HG03045 (cell line): ENCODE data around the gene CPEB1.

Experiments
- ATAC-seq: cut with Tn5 transposase; IDR thresholded peaks from one replicate; pipeline ENCODE4 v1.9.1; 2021; ENCODE audit warnings: mild to moderate bottlenecking, moderate library complexity; ENCODE audit not compliant: unreplicated experiment

CPEB1 gene

GRCh38 chr15:82595766-82596165 is 51.4 kb downstream of the CPEB1 start:
- no peak for ATAC-seq

GRCh38 chr15:82595203-82595602 is 52.0 kb downstream of the CPEB1 start:
- ATAC-seq: no peak

DNA sequence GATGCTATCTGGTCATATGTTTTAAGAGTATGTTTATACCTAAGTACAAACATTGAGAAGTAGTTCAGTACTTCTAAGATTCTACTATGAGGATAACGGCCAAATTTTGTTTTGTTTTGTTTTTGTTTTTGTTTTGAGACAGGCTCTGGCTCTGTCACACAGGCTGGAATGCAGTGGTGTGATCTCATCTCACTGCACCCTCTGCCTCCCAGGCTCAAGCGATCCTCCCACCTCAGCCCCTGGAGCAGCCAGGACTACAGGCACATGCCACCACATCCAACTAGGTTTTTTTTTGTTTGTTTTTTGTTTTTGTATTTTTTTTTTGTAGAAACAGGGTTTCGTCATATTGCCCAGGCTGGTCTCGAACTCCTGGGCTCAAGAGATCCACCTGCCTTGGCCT is 59.4 kb downstream of the CPEB1 start:
- ATAC-seq: no peak

DNA sequence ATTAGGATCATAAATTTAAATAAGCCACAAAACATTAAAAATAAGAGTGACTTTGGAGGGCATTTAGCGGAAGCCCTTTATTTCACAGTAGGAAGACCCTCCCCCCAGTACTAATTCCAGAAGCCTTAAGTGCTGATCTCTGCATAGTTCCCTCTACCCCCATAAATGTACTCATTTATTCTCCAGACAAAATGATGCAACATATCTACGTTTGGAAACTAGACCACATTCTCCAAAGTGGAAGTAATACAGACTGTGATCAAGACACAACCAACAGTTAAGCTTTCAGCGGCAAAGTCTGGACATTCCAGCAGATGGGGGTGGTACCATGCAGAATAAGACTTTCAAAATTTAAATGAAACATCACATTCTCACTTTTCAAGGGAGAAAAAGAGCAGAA is 62.1 kb downstream of the CPEB1 start:
- no peak for ATAC-seq

- ATAC-seq: no peak
Observed at GRCh38 chr15:82580713-82581112, 66.5 kb downstream of the CPEB1 start.

DNA sequence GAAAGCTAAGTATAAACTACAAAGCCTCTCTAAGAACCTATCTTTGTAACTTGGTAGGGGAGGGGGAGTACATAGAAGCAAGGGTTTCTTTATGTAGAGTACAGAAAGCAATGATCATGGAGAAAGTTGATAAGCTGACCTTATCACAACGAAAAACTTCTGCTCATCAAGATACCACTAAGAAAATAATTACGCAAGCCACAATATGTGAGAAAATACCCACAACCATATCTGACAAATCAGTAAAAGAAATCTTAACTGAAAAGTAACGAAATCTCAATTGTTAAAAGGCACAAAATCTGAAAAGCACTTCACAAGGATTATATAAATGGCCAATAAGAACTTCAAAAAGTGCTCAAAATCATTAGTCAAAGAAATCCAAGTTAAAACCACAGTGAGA is 71.8 kb downstream of the CPEB1 start:
- ATAC-seq: no peak

DNA sequence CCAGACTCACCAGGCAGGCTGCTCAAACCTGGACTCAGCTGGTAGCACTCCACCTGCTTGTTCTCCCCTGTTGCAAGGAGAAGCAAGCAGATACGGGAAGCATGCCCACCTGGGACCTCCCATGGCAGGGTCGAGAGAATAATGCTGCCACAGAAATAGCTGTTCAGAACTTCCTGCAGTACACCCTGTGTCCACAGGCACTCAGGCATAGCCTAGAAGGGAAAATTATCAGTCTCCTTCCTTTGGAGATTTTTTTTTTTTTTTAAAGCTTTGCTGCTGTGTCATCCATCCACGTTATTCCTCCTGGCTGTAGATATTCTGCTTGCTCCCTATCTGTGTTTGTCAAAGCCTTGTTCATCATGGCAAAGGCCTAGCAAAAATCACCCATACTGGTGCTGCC is 74.2 kb downstream of the CPEB1 start:
- ATAC-seq: no peak

DNA sequence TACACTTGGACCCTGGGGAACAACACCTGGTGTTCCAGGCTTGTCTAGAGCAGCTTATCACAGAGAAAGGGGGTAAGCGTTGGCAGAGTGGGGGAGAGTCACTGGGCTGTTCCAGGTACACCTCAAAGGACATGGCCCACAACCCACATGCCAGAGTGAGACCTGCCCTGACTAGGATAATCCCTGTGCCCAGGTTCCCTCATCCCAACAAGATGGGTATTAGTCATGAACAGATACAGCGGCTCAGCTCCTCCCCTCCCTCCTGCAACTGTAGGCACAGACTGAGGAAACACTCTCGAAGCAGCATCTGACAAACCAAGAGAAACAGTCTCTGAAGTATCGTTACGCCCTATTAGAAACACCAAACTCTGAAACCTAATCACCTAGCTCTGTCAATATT is 74.9 kb downstream of the CPEB1 start:
- ATAC-seq: no peak

DNA sequence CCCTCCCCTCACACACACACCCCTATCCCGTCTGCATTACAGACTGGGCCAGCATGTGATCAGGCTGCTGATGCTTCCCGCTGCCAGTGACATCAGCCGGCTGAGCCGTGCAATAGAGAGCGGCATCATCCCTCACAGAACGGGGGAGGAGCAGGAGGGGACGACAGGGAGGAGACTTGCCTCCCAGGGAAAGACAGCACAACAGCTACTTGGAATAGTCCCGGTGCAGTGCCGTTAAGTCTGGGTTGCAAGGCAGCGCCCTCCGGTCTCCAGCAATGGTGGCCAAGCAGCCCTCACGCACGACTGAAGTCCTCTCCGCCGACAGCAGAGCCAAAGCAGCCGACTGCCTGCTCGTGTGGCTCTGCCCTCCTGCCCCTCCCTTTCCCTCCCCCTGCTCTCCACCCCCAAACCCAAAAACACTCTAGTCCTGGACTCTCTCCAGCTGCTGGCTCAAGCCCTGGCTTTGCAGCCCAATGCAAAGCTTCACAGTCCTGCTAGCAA is 75.4 kb downstream of the CPEB1 start:
- ATAC-seq: no peak

- no peak for ATAC-seq
Observed at GRCh38 chr15:82570721-82571508, 76.2 kb downstream of the CPEB1 start.

DNA sequence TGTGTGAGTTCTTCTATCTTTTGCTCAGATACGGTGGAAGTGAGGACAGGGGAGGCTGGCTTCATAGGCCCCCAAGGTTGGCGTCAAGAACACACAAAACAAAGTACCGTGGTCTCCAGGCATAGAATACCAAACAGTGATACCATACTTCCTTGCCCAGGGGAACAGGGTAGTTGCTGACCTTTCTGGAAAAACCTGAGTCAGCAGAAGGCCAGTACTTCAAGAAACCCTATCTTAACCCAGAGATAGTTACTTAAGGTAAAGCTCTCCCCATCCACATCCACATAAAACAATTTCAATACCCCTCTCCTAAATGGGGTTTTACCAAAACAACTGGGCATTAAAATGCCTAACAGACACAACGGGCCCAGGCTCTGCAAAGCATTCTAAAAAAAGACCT is 77.3 kb downstream of the CPEB1 start:
- no peak for ATAC-seq

DNA sequence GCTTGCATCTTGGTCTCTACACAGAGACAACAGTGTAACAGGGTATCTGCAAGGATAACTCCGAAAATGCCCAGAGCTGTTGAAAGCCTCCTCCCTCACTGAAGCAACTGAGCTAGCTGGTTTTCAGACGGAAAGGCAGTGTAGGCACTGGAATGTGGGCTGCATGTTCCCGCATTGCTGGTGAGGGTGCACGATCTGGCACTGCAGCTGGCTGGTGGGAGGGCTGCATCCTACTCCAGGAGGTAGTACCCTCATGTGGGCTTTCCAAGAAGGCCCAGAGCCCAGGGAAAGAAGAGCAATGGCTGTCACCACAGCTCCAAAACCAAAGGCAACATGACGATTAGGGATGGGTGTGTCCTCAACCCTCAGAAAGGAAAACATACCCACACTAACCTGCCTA is 78.2 kb downstream of the CPEB1 start:
- ATAC-seq: no peak

DNA sequence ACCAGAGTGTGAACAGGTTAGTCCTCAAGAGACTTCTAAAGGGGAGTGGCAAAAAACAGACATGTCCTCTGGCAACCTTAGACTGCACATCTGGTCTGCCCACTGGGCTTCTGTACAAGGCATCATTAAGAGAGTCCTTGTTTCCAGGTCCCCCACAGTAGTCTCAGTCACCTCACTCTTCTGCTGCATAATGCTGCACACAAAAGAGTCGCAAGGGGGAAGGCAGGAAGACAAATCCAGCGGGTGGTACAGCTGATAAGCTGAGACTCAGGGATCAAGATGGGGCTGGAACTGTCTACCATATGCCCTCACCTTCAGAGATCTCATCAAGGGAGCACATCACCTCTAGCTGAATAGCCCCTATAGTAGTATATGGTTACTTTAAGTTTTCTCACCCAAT is 79.5 kb downstream of the CPEB1 start:
- ATAC-seq: no peak

DNA sequence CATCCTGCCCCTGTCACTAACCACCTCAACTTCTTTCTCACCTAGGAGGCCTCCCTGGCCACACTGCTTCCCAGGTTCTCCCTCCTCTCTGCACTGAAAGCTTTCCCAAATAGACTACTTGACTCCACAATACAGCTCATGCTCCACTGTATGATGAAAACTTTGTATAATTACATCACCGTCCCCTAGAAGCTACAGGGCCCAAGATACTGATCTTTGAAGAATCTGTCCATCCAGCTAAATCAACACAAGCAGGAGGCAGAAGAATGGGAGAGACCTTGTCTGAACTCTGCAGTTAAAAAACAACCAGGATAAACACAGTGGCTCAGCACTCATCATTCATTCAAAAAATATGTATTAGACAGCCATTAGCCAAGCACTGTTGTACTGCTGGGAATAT is 80.5 kb downstream of the CPEB1 start:
- no peak for ATAC-seq

GRCh38 chr15:82558502-82558901 is 88.7 kb downstream of the CPEB1 start:
- ATAC-seq: no peak

DNA sequence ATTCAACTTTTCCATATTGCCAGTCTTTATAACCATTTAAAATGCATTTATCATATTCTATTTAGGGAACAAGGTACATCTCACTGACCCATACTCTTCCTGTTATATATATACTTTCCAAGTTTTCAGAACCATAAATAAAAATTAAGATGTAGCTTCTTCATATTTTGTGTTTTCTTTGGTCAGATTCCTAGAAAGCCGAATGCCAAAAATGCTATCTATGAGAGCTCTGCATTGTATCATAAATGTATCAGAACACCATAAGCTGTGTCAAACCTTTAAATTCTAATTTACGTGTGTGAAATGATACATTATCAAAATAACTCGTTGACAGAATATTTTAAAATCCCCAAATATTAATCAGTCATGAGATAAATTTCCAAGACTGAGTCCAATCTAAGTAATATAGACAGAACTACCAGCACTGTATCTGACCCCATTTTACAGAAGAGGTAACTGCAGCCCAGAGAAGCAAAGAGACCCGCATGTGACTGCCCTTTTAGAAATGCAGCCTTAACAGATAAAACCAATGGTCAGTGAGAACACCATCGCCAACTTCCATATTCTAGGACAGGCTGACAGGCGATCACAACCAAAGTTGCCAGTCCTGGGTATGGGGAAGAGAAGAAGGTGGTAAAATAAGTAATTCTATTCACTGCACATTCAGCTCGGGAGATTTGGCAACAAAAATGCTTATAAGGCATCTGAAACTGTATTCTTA is 90.7 kb downstream of the CPEB1 start:
- ATAC-seq: no peak

- ATAC-seq: no peak
Observed at GRCh38 chr15:82554849-82555248, 92.3 kb downstream of the CPEB1 start.

- ATAC-seq: no peak
Observed at GRCh38 chr15:82554351-82554750, 92.8 kb downstream of the CPEB1 start.

DNA sequence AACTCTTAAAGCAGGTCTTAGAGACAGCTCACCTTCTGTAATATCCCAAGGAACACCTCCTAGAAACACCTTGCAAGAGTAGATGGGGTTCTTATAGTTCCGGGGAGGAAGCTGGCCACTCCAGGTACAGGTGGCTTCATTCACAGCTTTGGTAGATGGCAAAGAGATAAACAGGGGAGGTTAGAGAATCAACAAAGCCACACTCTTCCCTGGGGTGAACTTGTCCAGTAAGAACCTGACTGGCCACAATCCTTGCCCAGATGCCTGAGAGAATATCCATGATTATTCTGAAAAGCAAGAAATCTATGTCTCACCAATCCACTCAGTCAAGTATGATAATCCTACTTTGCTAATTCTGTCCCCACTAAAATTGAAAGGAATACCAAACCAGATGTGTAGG is 93.3 kb downstream of the CPEB1 start:
- ATAC-seq: no peak

GRCh38 chr15:82552861-82553260 is 94.3 kb downstream of the CPEB1 start:
- ATAC-seq: no peak

DNA sequence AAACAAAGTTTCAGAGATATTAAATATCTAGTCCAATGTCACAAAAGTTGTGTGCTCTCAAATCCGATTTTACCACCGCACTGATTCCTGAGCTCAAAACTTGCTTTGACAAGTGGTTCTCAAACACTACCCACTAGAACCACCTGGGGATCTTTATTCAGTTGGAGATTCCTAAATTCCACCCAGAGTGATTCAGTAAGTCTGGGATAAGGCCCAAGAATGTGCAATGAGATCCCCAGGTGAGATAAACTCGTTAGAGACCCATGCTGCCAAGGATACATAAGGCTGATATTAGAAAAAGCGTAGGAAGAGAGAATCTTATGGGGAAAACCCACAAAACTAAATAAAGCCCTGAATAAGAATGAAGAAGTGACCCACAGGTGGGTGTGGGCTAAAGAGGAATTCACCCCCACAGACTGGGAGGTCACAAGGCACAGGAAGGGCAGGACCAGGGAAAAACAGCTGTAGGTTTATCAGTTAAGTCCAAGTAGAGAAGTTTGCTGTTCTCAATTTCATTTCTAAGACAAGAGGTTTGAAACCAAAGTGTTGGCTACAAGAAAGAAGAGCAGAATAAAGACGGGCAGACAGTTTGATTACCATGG is 95.4 kb downstream of the CPEB1 start:
- ATAC-seq: peak; percentile 51

DNA sequence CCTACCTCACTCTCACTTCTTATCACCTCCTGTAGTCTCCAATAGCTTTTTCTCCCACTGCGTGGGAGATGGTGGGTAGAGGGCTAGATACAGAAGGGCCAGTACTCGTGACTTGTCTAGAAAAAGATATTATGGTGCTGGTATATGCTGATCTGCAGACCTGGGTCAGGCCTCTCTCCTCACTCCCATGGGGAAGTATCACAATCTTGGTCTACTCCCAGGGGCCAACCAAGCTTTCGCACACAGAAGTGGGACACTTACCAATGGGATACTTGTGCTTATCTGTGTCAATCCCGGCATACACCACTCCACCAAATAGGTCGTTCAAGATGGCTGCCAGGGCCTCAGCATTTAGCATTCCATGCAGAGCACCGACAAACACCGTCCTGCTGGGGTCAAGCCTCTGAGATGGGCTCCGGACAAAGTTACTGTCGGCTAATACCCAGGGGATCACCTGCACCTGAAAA is 97.9 kb downstream of the CPEB1 start:
- ATAC-seq: no peak
